Measurements from ENCODE around the gene MAPK12. TPM values are rescaled to one million over a fixed set of nuclear protein-coding genes. Genes with fewer than 3 reads are reported as not detected.
A peak's percentile ranks its signal among the peaks of the same experiment; 100 is the strongest.

Gene MAPK12
- total and polyA plus RNA-seq, 9 of the 15 experiments (the other 6 are each of a cell fraction or from before 2014, with no cell fraction given), result 0.79 to 71.5 (median 32.8) TPM

DNA sequence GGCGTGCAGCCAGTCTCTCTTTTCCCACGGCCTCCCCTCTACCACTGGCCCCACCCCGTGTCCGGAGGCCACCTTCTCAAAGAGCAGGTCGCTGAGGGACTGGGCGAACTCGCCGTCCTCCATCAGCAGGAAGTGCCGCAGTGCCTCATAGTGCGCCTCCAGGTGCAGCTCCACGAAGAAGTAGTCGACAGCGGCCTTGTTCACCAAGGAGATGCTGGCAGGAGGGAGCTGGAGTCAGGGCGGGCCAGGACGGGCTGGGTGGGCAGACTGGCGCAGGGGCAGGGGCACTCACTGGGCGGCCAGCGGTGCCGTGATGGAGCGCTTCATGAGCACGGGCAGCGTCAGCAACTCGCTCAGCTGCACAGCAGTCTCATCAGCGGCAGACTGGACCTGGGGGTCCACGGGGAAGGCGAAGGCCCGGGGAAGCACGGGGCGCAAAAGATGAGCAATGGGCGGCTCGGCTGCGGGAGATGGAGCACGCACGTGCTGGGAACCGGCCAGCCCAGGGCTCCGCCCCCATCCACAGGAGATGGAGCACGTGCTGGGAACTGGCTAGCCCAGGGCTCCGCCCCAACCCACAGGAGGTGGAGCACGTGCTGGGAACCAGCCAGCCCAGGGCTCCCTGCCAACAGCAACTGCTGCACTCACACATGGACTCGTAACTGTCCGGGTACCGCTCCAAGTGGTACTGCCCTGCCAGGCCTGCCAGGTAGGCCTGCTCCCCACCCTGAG lies 42.3 kb downstream of the MAPK12 start (continued):
- TF ChIP-seq ZKSCAN3 (CRISPR knock-in tag; IDR thresholded peaks at IDR 0.05), result no peak
- TF ChIP-seq FOSL1 (tag; conservative IDR thresholded peaks at IDR 0.05), result no peak
- no peak for TF ChIP-seq FOS (IDR thresholded peaks at IDR 0.05; ENCODE audit: extremely low read depth, insufficient read length)
- TF ChIP-seq PCBP1 (IDR thresholded peaks at IDR 0.05; ENCODE audit: low read depth, low read length, poor library complexity, severe bottlenecking), result no peak
- TF ChIP-seq FOXA3 (CRISPR knock-in tag; conservative IDR thresholded peaks at IDR 0.05 in 1 of 2, IDR thresholded peaks at IDR 0.05 in 1 of 2), result no peak
- TF ChIP-seq HCFC1 (IDR thresholded peaks at IDR 0.05; ENCODE audit: low read depth, low read length), result no peak
- TF ChIP-seq, protein P1, sequence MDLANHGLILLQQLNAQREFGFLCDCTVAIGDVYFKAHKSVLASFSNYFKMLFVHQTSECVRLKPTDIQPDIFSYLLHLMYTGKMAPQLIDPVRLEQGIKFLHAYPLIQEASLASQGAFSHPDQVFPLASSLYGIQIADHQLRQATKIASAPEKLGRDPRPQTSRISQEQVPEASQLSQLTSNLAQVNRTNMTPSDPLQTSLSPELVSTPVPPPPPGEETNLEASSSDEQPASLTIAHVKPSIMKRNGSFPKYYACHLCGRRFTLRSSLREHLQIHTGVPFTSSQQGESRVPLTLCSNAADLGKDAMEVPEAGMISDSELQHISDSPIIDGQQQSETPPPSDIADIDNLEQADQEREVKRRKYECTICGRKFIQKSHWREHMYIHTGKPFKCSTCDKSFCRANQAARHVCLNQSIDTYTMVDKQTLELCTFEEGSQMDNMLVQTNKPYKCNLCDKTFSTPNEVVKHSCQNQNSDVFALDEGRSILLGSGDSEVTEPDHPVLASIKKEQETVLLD (IDR thresholded peaks at IDR 0.05), result no peak
- TF ChIP-seq SRSF1 (IDR thresholded peaks at IDR 0.05; ENCODE audit: low read depth, low read length), result no peak
- TF ChIP-seq ZNF263 (CRISPR knock-in tag; IDR thresholded peaks at IDR 0.05; ENCODE audit: borderline replicate concordance), result 0 out of 2 replicates have a peak, but pooled peaks have one; percentile 53
- TF ChIP-seq, protein P2, sequence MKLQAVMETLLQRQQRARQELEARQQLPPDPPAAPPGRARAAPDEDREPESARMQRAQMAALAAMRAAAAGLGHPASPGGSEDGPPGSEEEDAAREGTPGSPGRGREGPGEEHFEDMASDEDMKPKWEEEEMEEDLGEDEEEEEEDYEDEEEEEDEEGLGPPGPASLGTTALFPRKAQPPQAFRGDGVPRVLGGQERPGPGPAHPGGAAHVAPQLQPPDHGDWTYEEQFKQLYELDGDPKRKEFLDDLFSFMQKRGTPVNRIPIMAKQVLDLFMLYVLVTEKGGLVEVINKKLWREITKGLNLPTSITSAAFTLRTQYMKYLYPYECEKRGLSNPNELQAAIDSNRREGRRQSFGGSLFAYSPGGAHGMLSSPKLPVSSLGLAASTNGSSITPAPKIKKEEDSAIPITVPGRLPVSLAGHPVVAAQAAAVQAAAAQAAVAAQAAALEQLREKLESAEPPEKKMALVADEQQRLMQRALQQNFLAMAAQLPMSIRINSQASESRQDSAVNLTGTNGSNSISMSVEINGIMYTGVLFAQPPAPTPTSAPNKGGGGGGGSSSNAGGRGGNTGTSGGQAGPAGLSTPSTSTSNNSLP (IDR thresholded peaks at IDR 0.05; ENCODE audit: borderline replicate concordance, low read depth, low read length), result no peak
- peak; percentile 71 for TF ChIP-seq NFIC (IDR thresholded peaks at IDR 0.05)
- TF ChIP-seq SMC3 (conservative IDR thresholded peaks at IDR 0.05; ENCODE audit: insufficient read depth, low read depth, low read length), result no peak
- TF ChIP-seq, protein P3, sequence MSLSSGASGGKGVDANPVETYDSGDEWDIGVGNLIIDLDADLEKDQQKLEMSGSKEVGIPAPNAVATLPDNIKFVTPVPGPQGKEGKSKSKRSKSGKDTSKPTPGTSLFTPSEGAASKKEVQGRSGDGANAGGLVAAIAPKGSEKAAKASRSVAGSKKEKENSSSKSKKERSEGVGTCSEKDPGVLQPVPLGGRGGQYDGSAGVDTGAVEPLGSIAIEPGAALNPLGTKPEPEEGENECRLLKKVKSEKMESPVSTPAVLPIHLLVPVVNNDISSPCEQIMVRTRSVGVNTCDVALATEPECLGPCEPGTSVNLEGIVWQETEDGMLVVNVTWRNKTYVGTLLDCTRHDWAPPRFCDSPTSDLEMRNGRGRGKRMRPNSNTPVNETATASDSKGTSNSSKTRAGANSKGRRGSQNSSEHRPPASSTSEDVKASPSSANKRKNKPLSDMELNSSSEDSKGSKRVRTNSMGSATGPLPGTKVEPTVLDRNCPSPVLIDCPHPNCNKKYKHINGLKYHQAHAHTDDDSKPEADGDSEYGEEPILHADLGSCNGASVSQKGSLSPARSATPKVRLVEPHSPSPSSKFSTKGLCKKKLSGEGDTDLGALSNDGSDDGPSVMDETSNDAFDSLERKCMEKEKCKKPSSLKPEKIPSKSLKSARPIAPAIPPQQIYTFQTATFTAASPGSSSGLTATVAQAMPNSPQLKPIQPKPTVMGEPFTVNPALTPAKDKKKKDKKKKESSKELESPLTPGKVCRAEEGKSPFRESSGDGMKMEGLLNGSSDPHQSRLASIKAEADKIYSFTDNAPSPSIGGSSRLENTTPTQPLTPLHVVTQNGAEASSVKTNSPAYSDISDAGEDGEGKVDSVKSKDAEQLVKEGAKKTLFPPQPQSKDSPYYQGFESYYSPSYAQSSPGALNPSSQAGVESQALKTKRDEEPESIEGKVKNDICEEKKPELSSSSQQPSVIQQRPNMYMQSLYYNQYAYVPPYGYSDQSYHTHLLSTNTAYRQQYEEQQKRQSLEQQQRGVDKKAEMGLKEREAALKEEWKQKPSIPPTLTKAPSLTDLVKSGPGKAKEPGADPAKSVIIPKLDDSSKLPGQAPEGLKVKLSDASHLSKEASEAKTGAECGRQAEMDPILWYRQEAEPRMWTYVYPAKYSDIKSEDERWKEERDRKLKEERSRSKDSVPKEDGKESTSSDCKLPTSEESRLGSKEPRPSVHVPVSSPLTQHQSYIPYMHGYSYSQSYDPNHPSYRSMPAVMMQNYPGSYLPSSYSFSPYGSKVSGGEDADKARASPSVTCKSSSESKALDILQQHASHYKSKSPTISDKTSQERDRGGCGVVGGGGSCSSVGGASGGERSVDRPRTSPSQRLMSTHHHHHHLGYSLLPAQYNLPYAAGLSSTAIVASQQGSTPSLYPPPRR (CRISPR knock-in tag; IDR thresholded peaks at IDR 0.05; ENCODE audit: borderline replicate concordance), result no peak
- TF ChIP-seq PRPF4 (IDR thresholded peaks at IDR 0.05; ENCODE audit: insufficient read depth, low read depth, low read length, poor library complexity, severe bottlenecking), result no peak
- TF ChIP-seq, protein P4, sequence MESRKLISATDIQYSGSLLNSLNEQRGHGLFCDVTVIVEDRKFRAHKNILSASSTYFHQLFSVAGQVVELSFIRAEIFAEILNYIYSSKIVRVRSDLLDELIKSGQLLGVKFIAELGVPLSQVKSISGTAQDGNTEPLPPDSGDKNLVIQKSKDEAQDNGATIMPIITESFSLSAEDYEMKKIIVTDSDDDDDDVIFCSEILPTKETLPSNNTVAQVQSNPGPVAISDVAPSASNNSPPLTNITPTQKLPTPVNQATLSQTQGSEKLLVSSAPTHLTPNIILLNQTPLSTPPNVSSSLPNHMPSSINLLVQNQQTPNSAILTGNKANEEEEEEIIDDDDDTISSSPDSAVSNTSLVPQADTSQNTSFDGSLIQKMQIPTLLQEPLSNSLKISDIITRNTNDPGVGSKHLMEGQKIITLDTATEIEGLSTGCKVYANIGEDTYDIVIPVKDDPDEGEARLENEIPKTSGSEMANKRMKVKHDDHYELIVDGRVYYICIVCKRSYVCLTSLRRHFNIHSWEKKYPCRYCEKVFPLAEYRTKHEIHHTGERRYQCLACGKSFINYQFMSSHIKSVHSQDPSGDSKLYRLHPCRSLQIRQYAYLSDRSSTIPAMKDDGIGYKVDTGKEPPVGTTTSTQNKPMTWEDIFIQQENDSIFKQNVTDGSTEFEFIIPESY (CRISPR knock-in tag; IDR thresholded peaks at IDR 0.05), result peak; percentile 50
- no peak for TF ChIP-seq HIVEP1 (CRISPR knock-in tag; IDR thresholded peaks at IDR 0.05)
- TF ChIP-seq MTA1 (IDR thresholded peaks at IDR 0.05; ENCODE audit: borderline replicate concordance), result no peak
- TF ChIP-seq NR2F6 (CRISPR knock-in tag; IDR thresholded peaks at IDR 0.05), result no peak
